NOMO-1 treated with DMSO at 0.1 percent for 48 hours (cell line): ENCODE data around the gene NLGN1.
A peak's percentile ranks its signal among the peaks of the same experiment; 100 is the strongest.
"Not testable (repeated sequence)": the region's sequence is repeated elsewhere in the genome, so short reads cannot be mapped to it uniquely, and the experiment has no call there.

ENCODE experiments used
- DNase-seq: peaks from one replicate; lab custom pipeline; 2025; ENCODE audit not compliant: unreplicated experiment; lab: John Stamatoyannopoulos, UW

The NLGN1 gene

GRCh38 chr3:173397161-173398110 lies at the start of gene NLGN1:
NLGN1 (plus strand) TSS chr3:173397744.
- DNase-seq = no peak

- no peak for DNase-seq
Measured at GRCh38 chr3:173351886-173352285, 45.7 kb upstream of the NLGN1 start.

GRCh38 chr3:173353137-173353536 lies 44.4 kb upstream of the NLGN1 start:
- DNase-seq = not testable (repeated sequence)

GRCh38 chr3:173354124-173354523 lies 43.4 kb upstream of the NLGN1 start:
- peak; percentile 1 for DNase-seq

GRCh38 chr3:173371848-173372487 lies 25.6 kb upstream of the NLGN1 start:
- no peak for DNase-seq

GRCh38 chr3:173380681-173381080 lies 16.9 kb upstream of the NLGN1 start:
- DNase-seq = no peak

- DNase-seq = not testable (repeated sequence)
Measured at GRCh38 chr3:173381936-173382335, 15.6 kb upstream of the NLGN1 start.

- no peak for DNase-seq
Measured at GRCh38 chr3:173395073-173395411, 2.5 kb upstream of the NLGN1 start.

GRCh38 chr3:173395412-173396181 lies 1.9 kb upstream of the NLGN1 start:
- DNase-seq = peak; percentile 81

- no peak for DNase-seq
Measured at GRCh38 chr3:173396191-173397041, 1.1 kb upstream of the NLGN1 start.

GRCh38 chr3:173398111-173398479 lies 551 bp downstream of the NLGN1 start:
- no peak for DNase-seq

- no peak for DNase-seq
Measured at GRCh38 chr3:173399044-173399443, 1.5 kb downstream of the NLGN1 start.

- DNase-seq = no peak
Measured at GRCh38 chr3:173401369-173401768, 3.8 kb downstream of the NLGN1 start.

- DNase-seq = no peak
Measured at GRCh38 chr3:173402656-173403055, 5.1 kb downstream of the NLGN1 start.

- DNase-seq = no peak
Measured at GRCh38 chr3:173403376-173403775, 5.8 kb downstream of the NLGN1 start.

- no peak for DNase-seq
Measured at GRCh38 chr3:173404156-173404555, 6.6 kb downstream of the NLGN1 start.

GRCh38 chr3:173410436-173410835 lies 12.9 kb downstream of the NLGN1 start:
- DNase-seq = no peak

GRCh38 chr3:173410849-173411248 lies 13.3 kb downstream of the NLGN1 start:
- no peak for DNase-seq

- DNase-seq = no peak
Measured at GRCh38 chr3:173411375-173411973, 13.9 kb downstream of the NLGN1 start.

GRCh38 chr3:173416070-173416469 lies 18.5 kb downstream of the NLGN1 start:
- DNase-seq = no peak
